CD4-positive, alpha-beta T cell treated with Interleukin-10 for 1 hour (primary cell): ENCODE data around the gene CRB2.

Source experiments
- DNase-seq: peaks from one replicate; pipeline ENCODE4 v3.0.0-alpha.2; 2020

Gene CRB2

DNA sequence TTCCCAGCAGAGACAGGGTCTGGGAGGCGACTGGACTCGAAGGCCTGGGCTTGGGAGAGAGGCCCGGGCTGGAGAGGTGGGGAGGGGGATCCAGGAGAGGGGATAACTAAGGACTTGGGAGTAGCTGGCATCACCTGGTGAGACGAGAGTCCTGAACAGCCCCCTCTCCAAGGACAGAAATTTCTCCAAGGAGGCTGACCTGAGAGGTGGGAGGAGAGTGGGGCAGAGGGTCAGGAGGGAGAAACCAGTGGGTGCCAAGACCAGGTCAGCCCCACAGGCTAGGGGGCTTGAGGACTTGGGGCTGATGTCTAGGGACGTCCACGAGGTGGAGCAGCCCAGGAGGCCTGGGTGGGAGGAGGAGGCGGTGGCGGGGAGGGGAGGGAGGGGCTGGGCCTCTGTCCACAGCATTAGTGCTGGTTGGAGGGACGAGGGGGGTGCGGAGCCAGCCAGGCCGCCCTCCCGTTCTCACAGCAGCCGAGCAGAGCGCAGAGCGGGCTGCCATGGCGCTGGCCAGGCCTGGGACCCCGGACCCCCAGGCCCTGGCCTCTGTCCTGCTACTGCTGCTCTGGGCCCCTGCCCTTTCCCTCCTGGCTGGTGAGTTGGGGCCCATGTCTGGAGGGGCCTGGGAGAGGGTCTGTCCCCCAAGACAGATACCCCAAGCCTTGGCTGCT lies at the start of gene CRB2:
Gene CRB2, plus strand, starts transcription at position 437 of the 671 bp plus-strand sequence. Its CDS starts 64 bp downstream, at position 501.
- DNase-seq, result no peak

GRCh38 chr9:123309611-123310010 lies 46.4 kb upstream of the CRB2 start:
- DNase-seq, result no peak

DNA sequence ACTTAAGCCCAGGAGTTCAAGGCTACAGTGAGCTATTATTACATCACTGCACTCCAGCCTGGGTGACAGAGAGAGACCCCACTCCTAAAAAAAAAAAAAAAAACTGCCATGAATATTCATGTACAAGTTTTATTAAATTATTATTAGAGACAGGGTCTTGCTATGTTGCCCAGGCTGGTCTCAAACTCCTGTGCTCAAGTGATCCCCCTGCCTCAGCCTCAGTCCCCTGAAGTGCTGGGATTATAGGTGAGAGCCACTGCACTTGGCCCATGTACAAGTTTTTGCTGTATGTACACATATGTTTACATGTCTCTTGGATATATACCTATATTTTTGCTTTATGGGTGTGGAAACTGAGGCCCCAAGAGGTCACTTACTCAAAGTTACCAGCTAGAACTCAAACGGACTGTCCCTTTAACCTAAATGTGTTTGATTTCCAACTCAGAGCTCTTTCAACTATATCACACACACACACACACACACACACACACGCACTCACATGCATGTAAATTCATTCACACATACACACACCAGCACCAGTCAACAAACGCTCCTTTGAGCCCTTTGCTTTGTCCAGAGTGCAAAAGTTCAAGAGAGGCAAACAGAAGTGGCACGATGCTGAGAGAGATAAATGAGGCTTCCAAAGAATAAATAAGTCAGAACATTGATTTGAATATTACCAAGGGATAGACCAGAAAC lies 45.3 kb upstream of the CRB2 start:
- DNase-seq, result no peak

DNA sequence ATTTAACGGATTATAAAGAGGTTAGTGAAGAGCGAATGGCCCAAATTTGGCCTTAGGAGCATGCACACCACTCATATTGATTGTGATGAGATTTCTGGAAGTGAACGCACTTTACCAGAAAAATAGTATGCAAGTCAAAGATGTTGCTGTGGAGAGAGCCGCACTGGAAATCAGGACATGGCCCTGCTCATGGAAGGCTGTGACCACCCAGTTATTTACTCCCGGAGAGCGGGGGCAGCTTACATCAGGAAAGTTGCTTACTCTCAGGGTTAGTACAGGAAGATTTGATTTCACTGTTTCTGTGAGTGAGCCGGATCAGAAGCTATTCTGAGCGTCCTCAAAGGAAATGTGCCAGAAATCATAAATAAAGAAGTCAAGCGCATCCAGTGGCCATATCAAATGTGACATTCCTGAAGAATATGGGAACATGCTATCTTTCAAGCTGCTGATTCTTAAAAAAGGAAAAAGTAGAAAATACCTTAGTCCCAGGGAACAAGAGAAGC lies 44.7 kb upstream of the CRB2 start:
- DNase-seq, result no peak

- no peak for DNase-seq
Measured at GRCh38 chr9:123312306-123312877, 43.6 kb upstream of the CRB2 start.

GRCh38 chr9:123314617-123315016 lies 41.4 kb upstream of the CRB2 start:
- DNase-seq, result no peak

DNA sequence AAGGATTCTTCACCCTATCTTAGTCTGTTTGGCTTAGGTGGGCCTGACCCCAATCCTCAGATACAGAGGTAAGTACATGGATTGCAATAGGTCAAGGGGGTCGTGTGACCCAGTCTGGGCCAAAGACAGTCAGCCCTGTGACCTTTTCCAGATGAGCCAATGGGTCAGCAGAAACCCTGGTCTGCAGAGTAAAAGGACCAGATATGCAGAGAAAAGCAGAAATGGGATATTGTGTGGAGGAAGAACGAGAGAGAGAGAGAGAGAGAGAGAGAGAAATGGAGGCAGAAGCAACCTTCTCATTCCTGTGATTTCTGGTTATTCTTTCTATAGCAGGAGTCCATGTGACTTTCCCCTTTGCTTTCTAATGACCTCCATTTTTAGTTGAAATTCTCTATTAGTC lies 40.4 kb upstream of the CRB2 start:
- DNase-seq, result no peak

- no peak for DNase-seq
Measured at GRCh38 chr9:123316053-123316718, 39.8 kb upstream of the CRB2 start.

GRCh38 chr9:123318202-123318601 lies 37.8 kb upstream of the CRB2 start:
- DNase-seq, result no peak

- no peak for DNase-seq
Measured at GRCh38 chr9:123318961-123319421, 37.0 kb upstream of the CRB2 start.

- DNase-seq, result no peak
Measured at GRCh38 chr9:123319541-123320339, 36.3 kb upstream of the CRB2 start.

DNA sequence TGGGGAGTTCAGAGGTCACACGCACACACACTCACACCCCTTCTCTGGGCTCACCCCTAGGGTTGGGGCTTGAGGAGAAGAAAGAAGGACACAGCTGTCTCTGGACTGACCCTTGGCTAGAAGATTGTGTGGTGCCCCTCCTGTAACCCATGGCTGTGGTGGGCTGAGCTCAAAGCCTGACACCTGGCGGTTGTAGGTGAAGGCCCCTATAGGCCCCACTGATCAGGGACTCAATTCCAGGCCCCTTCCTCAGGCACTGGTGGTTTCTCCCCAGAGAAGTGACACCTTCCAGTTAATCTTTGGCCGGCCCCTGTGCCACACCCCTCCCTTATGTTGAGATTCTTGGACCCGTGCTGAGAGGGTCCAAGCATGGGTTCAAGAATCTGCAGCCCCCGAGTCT lies 35.2 kb upstream of the CRB2 start:
- no peak for DNase-seq

DNA sequence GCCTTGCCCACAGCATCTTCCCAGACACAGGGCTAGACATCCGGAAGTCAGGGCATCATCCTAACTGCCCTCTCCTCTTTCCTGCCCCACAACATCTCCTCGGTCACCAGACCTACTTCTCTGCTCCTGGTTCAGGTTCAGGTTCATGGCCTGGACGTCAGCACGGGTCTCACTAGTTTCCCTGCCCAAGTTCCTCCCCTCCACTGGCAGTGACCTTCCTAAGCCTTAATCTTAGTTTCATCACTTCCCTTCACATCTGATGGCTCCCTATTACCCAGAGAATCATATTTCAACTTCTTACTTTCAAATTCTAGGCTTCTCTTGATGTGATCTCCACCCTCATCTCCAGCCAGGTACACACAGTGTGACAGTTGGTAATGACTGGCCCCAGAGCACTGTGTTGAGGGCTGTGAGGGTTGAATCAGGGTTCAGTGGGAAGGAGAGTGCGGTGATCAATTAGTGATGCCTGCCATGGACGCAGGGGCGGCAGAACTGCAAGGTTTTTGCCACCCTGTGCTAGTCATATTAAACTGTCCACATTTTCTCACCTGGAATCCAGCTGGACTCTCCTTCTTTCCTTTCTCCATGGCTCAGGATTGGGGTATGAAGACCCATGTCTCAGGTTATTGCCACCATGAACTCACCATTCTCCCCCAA lies 34.3 kb upstream of the CRB2 start:
- no peak for DNase-seq

GRCh38 chr9:123322273-123323195 lies 33.5 kb upstream of the CRB2 start:
- peak; percentile 66 for DNase-seq

DNA sequence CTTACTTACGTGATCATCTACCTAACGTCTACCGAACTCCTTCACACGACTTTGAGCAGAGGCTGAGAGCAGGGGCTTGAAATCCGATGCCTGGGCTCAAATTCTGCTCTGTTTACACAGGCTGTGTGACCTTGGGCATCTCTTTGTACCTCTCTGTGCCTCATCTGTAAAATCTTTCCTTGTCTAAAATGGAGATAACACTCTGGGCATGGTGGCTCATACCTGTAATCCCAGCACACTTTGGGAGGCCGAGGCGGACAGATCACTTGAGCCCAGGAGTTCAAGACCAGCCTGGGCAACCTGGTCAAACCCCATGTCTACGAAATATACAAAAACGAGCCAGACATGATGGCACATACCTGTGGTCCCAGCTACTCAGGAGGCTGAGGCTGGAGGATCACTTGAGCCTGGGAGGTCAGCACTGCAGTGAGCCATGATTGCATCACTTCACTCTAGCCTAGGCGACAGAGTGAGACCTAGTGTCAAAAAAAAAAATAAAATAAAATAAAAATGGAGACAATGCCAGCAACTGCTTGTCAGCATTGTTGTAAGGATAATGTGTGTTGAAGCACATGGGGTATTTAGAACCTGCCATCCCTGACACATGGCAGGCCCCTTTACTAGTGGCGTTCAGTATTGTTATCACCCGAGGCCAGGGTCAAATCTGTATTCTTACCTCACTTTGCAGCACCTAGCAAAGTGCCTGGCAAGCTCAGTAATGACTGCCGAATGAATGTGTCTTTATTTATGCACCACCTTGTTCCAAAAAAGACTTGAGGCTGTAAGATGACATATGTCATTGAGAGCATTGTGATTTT lies 32.6 kb upstream of the CRB2 start:
- no peak for DNase-seq

DNA sequence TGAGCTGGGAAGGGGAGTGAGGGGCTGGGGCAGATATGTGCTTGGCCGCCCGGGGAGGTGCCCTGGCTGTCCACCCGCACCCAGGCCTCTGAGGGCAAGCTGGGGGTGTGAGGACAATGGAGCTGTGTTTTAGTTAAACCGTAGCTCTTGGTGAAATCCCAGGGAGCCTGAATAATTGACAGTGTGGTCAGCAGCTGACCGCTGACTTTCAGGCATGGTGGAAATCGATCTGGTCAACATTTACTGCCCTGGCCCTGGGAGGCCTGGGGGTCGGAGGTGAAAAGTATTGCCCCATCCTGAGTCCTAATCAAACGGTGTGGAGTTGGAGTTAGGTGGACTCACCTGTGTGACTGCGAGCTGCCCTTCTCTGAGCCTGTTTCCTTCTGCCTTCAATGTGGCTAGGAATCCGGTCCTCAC lies 31.2 kb upstream of the CRB2 start:
- DNase-seq, result no peak

DNA sequence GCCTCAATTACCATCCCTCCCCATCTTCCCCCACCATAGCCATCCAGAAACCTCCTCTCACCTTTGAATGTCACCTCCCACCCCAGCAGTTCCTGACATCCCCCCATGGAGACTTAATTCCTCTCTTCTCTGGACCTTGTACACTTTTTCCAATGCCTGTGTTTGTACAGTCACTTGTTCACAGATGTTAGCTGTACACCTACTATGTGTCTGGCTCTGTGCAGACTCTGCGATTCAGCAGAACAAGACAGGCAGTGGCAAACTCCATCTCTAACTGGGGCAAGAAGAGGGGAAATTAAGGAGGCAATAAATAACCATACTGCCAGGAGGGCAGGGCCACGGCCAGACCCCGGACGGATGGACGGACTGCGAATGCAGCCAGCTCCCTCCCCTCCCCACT lies 29.8 kb upstream of the CRB2 start:
- DNase-seq, result no peak

DNA sequence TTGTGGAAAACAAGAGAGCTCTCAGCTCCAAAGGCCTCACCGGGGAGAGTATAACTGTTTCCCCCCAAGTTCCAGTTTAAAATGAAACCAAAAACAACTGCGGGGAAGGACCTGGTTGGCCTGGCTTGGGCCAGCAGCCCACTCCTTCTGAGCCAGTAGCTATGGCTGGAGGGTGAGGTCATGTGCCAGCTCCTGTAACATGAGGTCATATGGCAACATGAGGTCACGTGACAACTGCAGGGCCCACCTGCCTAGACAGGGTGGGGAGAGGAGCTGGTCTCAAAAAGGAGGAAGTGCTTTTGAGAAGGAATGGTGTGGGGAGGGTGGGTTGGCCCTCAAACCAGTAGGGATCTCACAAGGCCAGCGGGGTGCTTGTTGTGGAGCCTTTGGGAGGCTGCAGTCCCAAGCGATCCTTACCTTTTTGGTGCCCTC lies 29.3 kb upstream of the CRB2 start:
- DNase-seq, result no peak

DNA sequence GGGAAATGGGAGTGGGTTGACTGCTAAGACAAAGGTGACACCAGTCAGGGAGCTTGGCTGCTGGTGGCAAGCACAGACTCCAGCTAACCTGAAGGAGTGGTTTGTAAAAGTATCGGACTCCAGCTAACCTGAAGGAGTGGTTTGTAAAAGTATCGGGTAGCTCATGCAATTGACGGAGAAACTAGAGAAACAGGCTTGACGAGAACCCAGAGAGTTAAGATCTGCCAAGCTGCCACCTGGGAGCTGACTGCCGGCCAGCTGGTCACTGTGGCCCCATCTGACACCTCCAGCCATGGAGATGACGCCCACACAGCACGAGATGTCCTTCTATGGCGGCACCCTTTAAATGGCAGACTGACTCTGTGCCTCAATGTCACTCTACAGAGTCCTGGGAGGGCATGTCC lies 28.3 kb upstream of the CRB2 start:
- no peak for DNase-seq
